HG03575 (cell line): ENCODE data around the gene BEST2.
"Not testable (repeated sequence)": the region's sequence is repeated elsewhere in the genome, so short reads cannot be mapped to it uniquely, and the experiment has no call there.

Source experiments
- ATAC-seq: cut with Tn5 transposase; IDR thresholded peaks from one replicate; pipeline ENCODE4 v1.9.1; 2021; ENCODE audit not compliant: unreplicated experiment, insufficient number of reproducible peaks, low FRiP score; ENCODE audit errors: extremely low read depth

BEST2 gene

GRCh38 chr19:12751635-12752034 is at the start of gene BEST2:
Gene BEST2, plus strand, starts transcription at chr19:12751791. Its CDS starts 802 bp downstream, at chr19:12752593.
- no peak for ATAC-seq

GRCh38 chr19:12703046-12703445 is 48.5 kb upstream of the BEST2 start:
- ATAC-seq = no peak

- ATAC-seq = no peak
These were observed 46.4 kb upstream of the BEST2 start for GRCh38 chr19:12705169-12705568.

- no peak for ATAC-seq
These were observed 45.8 kb upstream of the BEST2 start for GRCh38 chr19:12705654-12706331.

GRCh38 chr19:12706332-12706718 is 45.3 kb upstream of the BEST2 start:
- no peak for ATAC-seq

GRCh38 chr19:12708641-12709040 is 43.0 kb upstream of the BEST2 start:
- no peak for ATAC-seq

- ATAC-seq = no peak
These were observed 40.4 kb upstream of the BEST2 start for GRCh38 chr19:12711187-12711586.

GRCh38 chr19:12712077-12712476 is 39.5 kb upstream of the BEST2 start:
- not testable (repeated sequence) for ATAC-seq

- not testable (repeated sequence) for ATAC-seq
These were observed 38.3 kb upstream of the BEST2 start for GRCh38 chr19:12713304-12713703.

GRCh38 chr19:12715102-12715501 is 36.5 kb upstream of the BEST2 start:
- ATAC-seq = no peak

- no peak for ATAC-seq
These were observed 35.7 kb upstream of the BEST2 start for GRCh38 chr19:12715929-12716328.

- ATAC-seq = no peak
These were observed 31.3 kb upstream of the BEST2 start for GRCh38 chr19:12720296-12720695.

- ATAC-seq = no peak
These were observed 30.5 kb upstream of the BEST2 start for GRCh38 chr19:12720851-12721655.

GRCh38 chr19:12721656-12722565 is 29.7 kb upstream of the BEST2 start:
- ATAC-seq = no peak

GRCh38 chr19:12722566-12723380 is 28.8 kb upstream of the BEST2 start:
- peak; percentile 60 for ATAC-seq

GRCh38 chr19:12723381-12723640 is 28.3 kb upstream of the BEST2 start:
- no peak for ATAC-seq

GRCh38 chr19:12723641-12724426 is 27.8 kb upstream of the BEST2 start, which contains the start of gene TNPO2:
Gene TNPO2, minus strand, starts transcription at chr19:12723932. Its CDS starts 2,955 bp downstream, at chr19:12720977.
- no peak for ATAC-seq

GRCh38 chr19:12725612-12726011 is 26.0 kb upstream of the BEST2 start:
- not testable (repeated sequence) for ATAC-seq
